OCI-LY7 (cell line): ENCODE data around the gene MUSK.

ENCODE experiments used
- EZH2phosphoT487 ChIP-seq: fragments of 200-600 bp; sonication (generic); IDR thresholded peaks from 2 replicates; pipeline ENCODE4 v1.6.1; 2018; ENCODE audit warnings: low read depth, borderline replicate concordance, mild to moderate bottlenecking, mixed run types, antibody characterized with exemption, low read length, moderate library complexity, mixed read lengths
- TF ChIP-seq, protein P1 (sequence below): fragments of 200-600 bp; sonication (generic); conservative IDR thresholded peaks from 2 replicates; pipeline ENCODE4 v1.5.1; 2014; ENCODE audit warnings: mild to moderate bottlenecking, antibody characterized with exemption, low read length, moderate library complexity, mixed read lengths

DNA sequence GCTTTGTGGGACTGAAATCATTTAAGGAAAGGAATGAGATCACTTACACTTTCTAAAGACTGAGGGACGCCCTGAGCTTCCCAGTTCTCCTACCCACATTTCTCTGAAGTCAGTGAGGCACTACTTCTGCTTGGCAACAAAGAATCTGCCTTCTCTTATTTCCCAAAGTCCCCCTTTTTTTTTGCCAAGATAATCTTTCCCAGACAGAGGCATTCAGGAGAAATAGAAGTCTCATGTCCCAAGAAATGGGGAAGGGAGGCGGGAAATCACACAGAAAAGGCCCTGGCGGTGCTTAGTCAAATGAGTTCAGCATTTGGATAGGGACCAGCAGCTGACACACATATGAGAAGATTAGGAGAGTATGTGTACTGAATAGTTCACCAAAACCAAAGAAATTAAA lies 159.7 kb downstream of the MUSK start:
- TF ChIP-seq, protein P1, sequence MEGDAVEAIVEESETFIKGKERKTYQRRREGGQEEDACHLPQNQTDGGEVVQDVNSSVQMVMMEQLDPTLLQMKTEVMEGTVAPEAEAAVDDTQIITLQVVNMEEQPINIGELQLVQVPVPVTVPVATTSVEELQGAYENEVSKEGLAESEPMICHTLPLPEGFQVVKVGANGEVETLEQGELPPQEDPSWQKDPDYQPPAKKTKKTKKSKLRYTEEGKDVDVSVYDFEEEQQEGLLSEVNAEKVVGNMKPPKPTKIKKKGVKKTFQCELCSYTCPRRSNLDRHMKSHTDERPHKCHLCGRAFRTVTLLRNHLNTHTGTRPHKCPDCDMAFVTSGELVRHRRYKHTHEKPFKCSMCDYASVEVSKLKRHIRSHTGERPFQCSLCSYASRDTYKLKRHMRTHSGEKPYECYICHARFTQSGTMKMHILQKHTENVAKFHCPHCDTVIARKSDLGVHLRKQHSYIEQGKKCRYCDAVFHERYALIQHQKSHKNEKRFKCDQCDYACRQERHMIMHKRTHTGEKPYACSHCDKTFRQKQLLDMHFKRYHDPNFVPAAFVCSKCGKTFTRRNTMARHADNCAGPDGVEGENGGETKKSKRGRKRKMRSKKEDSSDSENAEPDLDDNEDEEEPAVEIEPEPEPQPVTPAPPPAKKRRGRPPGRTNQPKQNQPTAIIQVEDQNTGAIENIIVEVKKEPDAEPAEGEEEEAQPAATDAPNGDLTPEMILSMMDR = no peak
- TF ChIP-seq EZH2phosphoT487 = no peak
